ENCODE measurements around the gene CYP26B1.
"Not testable (repeated sequence)": the region's sequence is repeated elsewhere in the genome, so short reads cannot be mapped to it uniquely, and the experiment has no call there.

Gene CYP26B1

DNA sequence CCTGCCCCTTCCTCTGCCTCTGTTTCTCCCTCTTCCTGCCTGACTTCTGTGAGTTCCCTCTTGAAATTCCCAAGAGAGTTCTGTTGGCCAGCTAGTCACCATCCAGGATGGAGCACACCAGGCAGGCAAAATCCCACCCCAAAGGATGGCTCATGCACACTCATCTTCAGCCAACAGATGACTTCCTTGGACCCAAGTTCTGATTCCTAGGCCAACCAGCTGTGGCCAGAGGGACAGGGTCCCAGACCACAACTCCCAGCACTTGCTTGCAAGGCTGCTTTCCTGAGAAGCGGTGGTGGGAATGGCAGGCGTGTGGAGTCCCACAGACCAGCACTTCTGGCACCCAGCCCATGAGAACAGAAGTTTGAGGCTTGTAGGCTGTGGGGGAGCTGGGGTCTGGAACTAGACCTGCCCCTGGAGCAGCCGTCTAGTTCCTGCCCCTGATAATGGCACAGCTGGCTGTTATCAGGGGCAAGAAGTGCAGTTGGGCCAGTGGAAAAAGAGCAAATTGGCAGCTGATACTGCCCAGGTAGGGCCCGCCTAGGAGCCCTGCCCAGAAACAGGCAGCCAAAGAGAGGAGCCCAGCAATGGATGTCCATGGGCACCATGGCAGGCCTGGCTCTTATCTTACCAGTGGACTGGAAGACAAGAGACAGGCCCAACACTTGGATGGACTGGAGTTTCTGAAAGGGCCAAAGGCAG lies 56.7 kb downstream of the CYP26B1 start:
- TF ChIP-seq EZH2phosphoT487 (IDR thresholded peaks at IDR 0.05; ENCODE audit: low read length) = no peak
- TF ChIP-seq, protein P1, sequence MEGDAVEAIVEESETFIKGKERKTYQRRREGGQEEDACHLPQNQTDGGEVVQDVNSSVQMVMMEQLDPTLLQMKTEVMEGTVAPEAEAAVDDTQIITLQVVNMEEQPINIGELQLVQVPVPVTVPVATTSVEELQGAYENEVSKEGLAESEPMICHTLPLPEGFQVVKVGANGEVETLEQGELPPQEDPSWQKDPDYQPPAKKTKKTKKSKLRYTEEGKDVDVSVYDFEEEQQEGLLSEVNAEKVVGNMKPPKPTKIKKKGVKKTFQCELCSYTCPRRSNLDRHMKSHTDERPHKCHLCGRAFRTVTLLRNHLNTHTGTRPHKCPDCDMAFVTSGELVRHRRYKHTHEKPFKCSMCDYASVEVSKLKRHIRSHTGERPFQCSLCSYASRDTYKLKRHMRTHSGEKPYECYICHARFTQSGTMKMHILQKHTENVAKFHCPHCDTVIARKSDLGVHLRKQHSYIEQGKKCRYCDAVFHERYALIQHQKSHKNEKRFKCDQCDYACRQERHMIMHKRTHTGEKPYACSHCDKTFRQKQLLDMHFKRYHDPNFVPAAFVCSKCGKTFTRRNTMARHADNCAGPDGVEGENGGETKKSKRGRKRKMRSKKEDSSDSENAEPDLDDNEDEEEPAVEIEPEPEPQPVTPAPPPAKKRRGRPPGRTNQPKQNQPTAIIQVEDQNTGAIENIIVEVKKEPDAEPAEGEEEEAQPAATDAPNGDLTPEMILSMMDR (IDR thresholded peaks at IDR 0.05; ENCODE audit: low read length) = no peak
- no peak for TF ChIP-seq EZH2 (optimal IDR thresholded peaks at IDR 0.05; ENCODE audit: low read depth, low read length)
- H3K4me2 ChIP-seq (ENCODE audit: low read depth, low read length) = no peak overlapping the region
- H3K9me2 ChIP-seq (replicated peaks; ENCODE audit: insufficient read depth, low read length) = no peaks in the 10 kb centered on the region
- no peaks in the 10 kb centered on the region for H3K79me2 ChIP-seq (ENCODE audit: low read length)
- H3F3A ChIP-seq (ENCODE audit: insufficient read depth, low read length) = no peaks in the 10 kb centered on the region
- no peaks in the 10 kb centered on the region for H3K4me1 ChIP-seq (ENCODE audit: low read length)
- H3K27ac ChIP-seq (ENCODE audit: low read length) = no peak overlapping the region
- no peak overlapping the region for H3K4me3 ChIP-seq (ENCODE audit: low read length)
- H4K20me1 ChIP-seq (ENCODE audit: insufficient read depth, low read length) = no peaks in the 10 kb centered on the region
- no peaks in the 10 kb centered on the region for H3K36me3 ChIP-seq (replicated peaks; ENCODE audit: insufficient read depth, low read length)
- DNase-seq = no peak
- H3K27me3 ChIP-seq (replicated peaks; ENCODE audit: insufficient read depth, low read length) = no peaks in the 10 kb centered on the region
- no peaks in the 10 kb centered on the region for H3K9me3 ChIP-seq (replicated peaks; ENCODE audit: insufficient read depth, low read length)
- no peak overlapping the region for H3K9ac ChIP-seq (ENCODE audit: low read length)
- no peak overlapping the region for H2AFZ ChIP-seq (ENCODE audit: low read length)

DNA sequence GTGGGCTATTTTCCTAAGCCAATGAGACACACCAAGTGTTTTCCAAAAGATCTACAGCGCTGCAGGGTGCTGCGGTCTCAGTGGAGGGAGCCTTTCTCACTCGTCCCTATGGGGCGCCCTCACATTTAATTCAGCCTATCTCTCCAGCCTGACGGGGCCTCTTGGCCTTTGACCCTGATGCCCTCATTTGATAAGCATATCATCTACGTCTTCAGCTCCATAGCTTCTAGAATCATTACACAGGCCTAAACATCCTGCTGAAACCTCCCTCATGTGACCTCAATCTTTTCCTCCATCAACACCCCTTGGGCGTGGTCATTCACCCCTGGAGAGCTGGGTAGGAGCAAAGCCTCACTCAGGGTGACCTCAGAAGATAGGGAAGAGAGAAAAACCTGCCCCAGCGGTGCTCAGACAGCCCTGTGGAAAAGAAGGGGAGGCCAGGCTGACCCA lies 57.4 kb downstream of the CYP26B1 start:
- Histone ChIP-seq H3K27ac (ENCODE audit: low read length) (no peak overlapping the region), H3K4me3 (ENCODE audit: low read length) (no peak overlapping the region), H4K20me1 (ENCODE audit: insufficient read depth, low read length) (no peaks in the 10 kb centered on the region), H3K4me1 (ENCODE audit: low read length) (no peaks in the 10 kb centered on the region), H3K79me2 (ENCODE audit: low read length) (no peaks in the 10 kb centered on the region), H3K27me3 (replicated peaks; ENCODE audit: insufficient read depth, low read length) (no peaks in the 10 kb centered on the region), H2AFZ (ENCODE audit: low read length) (no peak overlapping the region), H3K9me2 (replicated peaks; ENCODE audit: insufficient read depth, low read length) (no peaks in the 10 kb centered on the region), H3K4me2 (ENCODE audit: low read depth, low read length) (no peak overlapping the region), H3K9me3 (replicated peaks; ENCODE audit: insufficient read depth, low read length) (no peaks in the 10 kb centered on the region), H3K36me3 (replicated peaks; ENCODE audit: insufficient read depth, low read length) (no peaks in the 10 kb centered on the region), H3K9ac (ENCODE audit: low read length) (no peak overlapping the region), H3F3A (ENCODE audit: insufficient read depth, low read length) (no peaks in the 10 kb centered on the region)
- no peak for TF ChIP-seq EZH2 (optimal IDR thresholded peaks at IDR 0.05; ENCODE audit: low read depth, low read length)
- TF ChIP-seq EZH2phosphoT487 (IDR thresholded peaks at IDR 0.05; ENCODE audit: low read length) = no peak
- TF ChIP-seq, protein P1 (IDR thresholded peaks at IDR 0.05; ENCODE audit: low read length) = no peak
- no peak for DNase-seq

DNA sequence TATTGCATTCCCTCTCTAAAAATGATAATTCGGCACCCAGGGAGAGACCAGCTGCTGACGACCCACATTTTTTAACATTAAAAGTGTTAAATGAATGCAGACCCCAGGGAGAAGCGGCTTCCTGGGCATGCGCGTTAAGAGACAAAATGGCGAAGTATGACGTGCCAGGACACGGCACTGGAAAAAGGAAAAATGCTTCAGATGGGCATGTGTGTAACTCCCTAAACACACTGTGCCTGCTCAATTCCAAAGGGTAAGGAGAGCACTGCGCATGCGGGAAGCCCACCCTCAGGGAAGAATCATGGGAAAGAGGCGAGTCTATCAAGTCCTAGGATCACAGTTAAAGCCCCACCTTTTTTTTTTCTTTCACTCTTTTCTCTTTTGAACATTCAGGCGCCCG lies 58.1 kb downstream of the CYP26B1 start:
- Histone ChIP-seq H3K4me1 (ENCODE audit: low read length) (no peaks in the 10 kb centered on the region), H3K36me3 (replicated peaks; ENCODE audit: insufficient read depth, low read length) (no peaks in the 10 kb centered on the region), H4K20me1 (ENCODE audit: insufficient read depth, low read length) (no peaks in the 10 kb centered on the region), H3K27me3 (replicated peaks; ENCODE audit: insufficient read depth, low read length) (no peaks in the 10 kb centered on the region), H3K9me2 (replicated peaks; ENCODE audit: insufficient read depth, low read length) (no peaks in the 10 kb centered on the region), H3K79me2 (ENCODE audit: low read length) (no peaks in the 10 kb centered on the region), H2AFZ (ENCODE audit: low read length) (no peak overlapping the region), H3K9ac (ENCODE audit: low read length) (no peak overlapping the region), H3K9me3 (replicated peaks; ENCODE audit: insufficient read depth, low read length) (no peaks in the 10 kb centered on the region), H3K4me2 (ENCODE audit: low read depth, low read length) (no peak overlapping the region), H3K27ac (ENCODE audit: low read length) (no peak overlapping the region), H3K4me3 (ENCODE audit: low read length) (no peak overlapping the region), H3F3A (ENCODE audit: insufficient read depth, low read length) (no peaks in the 10 kb centered on the region)
- no peak for DNase-seq
- TF ChIP-seq EZH2 (optimal IDR thresholded peaks at IDR 0.05; ENCODE audit: low read depth, low read length) = no peak

DNA sequence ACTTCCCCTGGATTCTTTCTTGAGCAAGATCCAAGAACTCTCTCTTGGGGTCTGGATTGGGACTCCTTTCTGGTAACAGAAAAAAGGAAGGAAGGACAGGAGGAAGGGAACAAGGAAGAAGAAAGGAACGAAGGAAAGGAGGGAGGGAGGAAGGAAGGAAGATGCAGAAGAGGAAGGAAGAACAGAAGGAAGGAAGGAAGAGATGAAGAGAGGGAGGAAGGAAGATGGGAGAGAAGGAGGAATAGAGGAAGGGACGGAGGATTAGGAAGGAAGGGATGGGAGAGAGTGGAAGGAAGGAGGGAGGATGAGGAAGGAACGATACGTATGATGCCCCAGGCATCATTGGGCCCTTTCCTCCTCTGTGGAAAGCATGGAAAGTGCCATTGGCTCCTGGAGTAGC lies 58.6 kb downstream of the CYP26B1 start:
- no peaks in the 10 kb centered on the region for H4K20me1 ChIP-seq (ENCODE audit: insufficient read depth, low read length)
- TF ChIP-seq EZH2 (optimal IDR thresholded peaks at IDR 0.05; ENCODE audit: low read depth, low read length) = no peak
- no peak for TF ChIP-seq EZH2phosphoT487 (IDR thresholded peaks at IDR 0.05; ENCODE audit: low read length)
- TF ChIP-seq, protein P1 (IDR thresholded peaks at IDR 0.05; ENCODE audit: low read length) = no peak
- H2AFZ ChIP-seq (ENCODE audit: low read length) = no peak overlapping the region
- H3K9ac ChIP-seq (ENCODE audit: low read length) = no peak overlapping the region
- no peaks in the 10 kb centered on the region for H3K9me2 ChIP-seq (replicated peaks; ENCODE audit: insufficient read depth, low read length)
- H3K4me3 ChIP-seq (ENCODE audit: low read length) = no peak overlapping the region
- H3K27ac ChIP-seq (ENCODE audit: low read length) = no peak overlapping the region
- H3K9me3 ChIP-seq (replicated peaks; ENCODE audit: insufficient read depth, low read length) = no peaks in the 10 kb centered on the region
- no peaks in the 10 kb centered on the region for H3K4me1 ChIP-seq (ENCODE audit: low read length)
- no peaks in the 10 kb centered on the region for H3F3A ChIP-seq (ENCODE audit: insufficient read depth, low read length)
- DNase-seq = no peak
- H3K27me3 ChIP-seq (replicated peaks; ENCODE audit: insufficient read depth, low read length) = no peaks in the 10 kb centered on the region
- H3K4me2 ChIP-seq (ENCODE audit: low read depth, low read length) = no peak overlapping the region
- no peaks in the 10 kb centered on the region for H3K79me2 ChIP-seq (ENCODE audit: low read length)
- H3K36me3 ChIP-seq (replicated peaks; ENCODE audit: insufficient read depth, low read length) = no peaks in the 10 kb centered on the region

DNA sequence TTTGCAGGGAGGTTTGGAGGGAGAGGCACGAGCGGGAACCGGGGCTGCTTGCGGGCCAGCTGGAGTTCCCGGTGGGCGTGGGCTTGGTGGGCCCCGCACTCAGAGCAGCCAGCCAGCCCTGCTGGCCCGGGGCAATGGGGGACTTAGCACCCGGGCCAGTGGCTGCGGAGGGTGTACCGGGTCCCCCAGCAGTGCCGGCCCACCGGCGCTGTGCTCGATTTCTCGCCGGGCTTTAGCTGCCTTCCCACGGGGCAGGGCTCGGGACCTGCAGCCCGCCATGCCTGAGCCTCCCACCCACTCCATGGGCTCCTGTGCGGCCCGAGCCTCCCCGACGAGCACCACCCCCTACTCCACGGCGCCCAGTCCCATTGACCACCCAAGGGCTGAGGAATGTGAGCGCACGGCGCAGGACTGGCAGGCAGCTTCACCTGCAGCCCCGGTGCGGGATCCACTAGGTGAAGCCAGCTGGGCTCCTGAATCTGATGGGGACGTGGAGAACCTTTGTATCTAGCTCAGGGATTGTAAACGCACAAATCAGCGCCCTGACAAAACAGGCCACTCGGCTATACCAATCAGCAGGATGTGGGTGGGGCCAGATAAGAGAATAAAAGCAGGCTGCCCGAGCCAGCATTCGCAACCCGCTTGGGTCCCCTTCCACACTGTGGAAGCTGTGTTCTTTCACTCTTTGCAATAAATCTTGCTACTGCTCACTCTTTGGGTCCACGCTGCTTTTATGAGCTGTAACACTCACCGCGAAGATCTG lies 60.6 kb downstream of the CYP26B1 start:
- not testable (repeated sequence) for H3K27me3 ChIP-seq (replicated peaks; ENCODE audit: insufficient read depth, low read length); DNase-seq

More for the DNA sequence above, 60.6 kb downstream of the CYP26B1 start:
- H3K27ac ChIP-seq (ENCODE audit: low read length); H4K20me1 ChIP-seq (ENCODE audit: insufficient read depth, low read length); H2AFZ ChIP-seq (ENCODE audit: low read length); H3K79me2 ChIP-seq (ENCODE audit: low read length); H3K9me2 ChIP-seq (replicated peaks; ENCODE audit: insufficient read depth, low read length); H3K4me1 ChIP-seq (ENCODE audit: low read length); H3K4me3 ChIP-seq (ENCODE audit: low read length); H3K4me2 ChIP-seq (ENCODE audit: low read depth, low read length); H3K36me3 ChIP-seq (replicated peaks; ENCODE audit: insufficient read depth, low read length); H3K9me3 ChIP-seq (replicated peaks; ENCODE audit: insufficient read depth, low read length); H3K9ac ChIP-seq (ENCODE audit: low read length); H3F3A ChIP-seq (ENCODE audit: insufficient read depth, low read length): not testable (repeated sequence)

Data from MM.1S (cell line).